OCI-LY1 (cell line): ENCODE results near the gene MRPL24.

Source experiments
- EZH2 ChIP-seq: fragments of 200-600 bp; sonication (generic), shearing (Covaris generic); IDR thresholded peaks from 2 replicates; pipeline ENCODE4 v1.8.0; 2017; ENCODE audit warnings: borderline replicate concordance, mixed run types, mild to moderate bottlenecking, antibody characterized with exemption, low read length, moderate library complexity, mixed read lengths
- TF ChIP-seq, protein P1 (sequence below): fragments of 200-600 bp; sonication (generic), shearing (Covaris generic); IDR thresholded peaks from 2 replicates; pipeline ENCODE4 v1.5.1; 2017; ENCODE audit warnings: mild to moderate bottlenecking, antibody characterized with exemption, low read length, moderate library complexity, mixed read lengths

DNA sequence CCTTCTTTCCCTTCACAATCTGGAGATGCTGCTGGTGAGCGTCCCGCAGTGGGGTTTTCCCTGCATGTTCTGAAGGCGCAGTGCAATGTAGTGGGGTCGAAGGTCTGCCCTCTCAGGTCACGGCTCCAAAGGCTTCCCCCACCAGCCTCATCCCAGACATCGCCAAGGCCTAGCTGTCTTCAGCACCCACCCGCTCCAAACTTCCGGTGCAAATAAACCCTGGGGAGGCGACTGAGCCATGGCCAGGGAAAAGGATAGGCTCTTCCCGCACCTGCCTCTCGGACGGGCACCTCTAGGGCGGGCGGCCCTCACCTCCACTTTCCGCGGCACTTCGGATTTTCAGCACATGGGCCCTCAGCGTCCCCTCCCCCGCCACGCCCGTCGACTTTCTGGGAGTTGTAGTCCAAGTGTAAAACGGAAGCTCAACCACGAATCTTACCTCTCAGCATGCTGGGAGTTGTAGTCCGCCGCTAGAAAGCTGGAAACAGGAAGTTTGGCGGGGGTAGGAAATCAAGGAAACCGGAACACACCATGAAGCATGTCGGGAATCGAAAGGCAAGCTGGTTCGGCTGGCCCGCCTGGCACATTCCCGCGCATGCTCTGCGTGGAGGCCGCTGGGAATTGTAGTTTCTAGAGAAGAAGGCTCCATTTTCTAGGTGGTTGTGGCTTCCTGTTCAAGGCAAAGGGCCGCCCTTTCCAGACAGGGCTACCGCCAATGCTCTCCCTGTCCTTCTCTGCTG is at the start of gene MRPL24:
- TF ChIP-seq, protein P1, sequence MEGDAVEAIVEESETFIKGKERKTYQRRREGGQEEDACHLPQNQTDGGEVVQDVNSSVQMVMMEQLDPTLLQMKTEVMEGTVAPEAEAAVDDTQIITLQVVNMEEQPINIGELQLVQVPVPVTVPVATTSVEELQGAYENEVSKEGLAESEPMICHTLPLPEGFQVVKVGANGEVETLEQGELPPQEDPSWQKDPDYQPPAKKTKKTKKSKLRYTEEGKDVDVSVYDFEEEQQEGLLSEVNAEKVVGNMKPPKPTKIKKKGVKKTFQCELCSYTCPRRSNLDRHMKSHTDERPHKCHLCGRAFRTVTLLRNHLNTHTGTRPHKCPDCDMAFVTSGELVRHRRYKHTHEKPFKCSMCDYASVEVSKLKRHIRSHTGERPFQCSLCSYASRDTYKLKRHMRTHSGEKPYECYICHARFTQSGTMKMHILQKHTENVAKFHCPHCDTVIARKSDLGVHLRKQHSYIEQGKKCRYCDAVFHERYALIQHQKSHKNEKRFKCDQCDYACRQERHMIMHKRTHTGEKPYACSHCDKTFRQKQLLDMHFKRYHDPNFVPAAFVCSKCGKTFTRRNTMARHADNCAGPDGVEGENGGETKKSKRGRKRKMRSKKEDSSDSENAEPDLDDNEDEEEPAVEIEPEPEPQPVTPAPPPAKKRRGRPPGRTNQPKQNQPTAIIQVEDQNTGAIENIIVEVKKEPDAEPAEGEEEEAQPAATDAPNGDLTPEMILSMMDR: no peak
- TF ChIP-seq EZH2: no peak
